WTC11 (cell line): ENCODE results near the gene TMEM31. TPM values are rescaled to one million over a fixed set of nuclear protein-coding genes. Genes with fewer than 3 reads are reported as not detected.

Experiments
- ATAC-seq: fragments of 200-7000 bp; cut with Tn5 transposase; 2 replicates; pipeline ENCODE4 v1.10.0; 2021; ENCODE audit warnings: mild to moderate bottlenecking, moderate library complexity
- CTCF ChIA-PET: fragments of 300-600 bp; sonication (Branson Sonifier 250); formaldehyde crosslinking; loops from one replicate; lab custom pipeline; 2021; ENCODE audit warnings: antibody characterized with exemption; lab: Charles Lee
- POLR2A ChIA-PET: fragments of 350-600 bp; sonication (Branson Sonifier 250); formaldehyde crosslinking; loops from one replicate; lab custom pipeline; 2021; ENCODE audit warnings: antibody characterized with exemption; lab: Charles Lee
- DNase-seq: peaks from one replicate; pipeline ENCODE4 v3.0.0; 2021; ENCODE audit warnings: low spot score
- H3K27ac Mint-ChIP-seq: 2 replicates; pipeline ENCODE4 v1.8.0; 2021; ENCODE audit warnings: mixed read lengths
- H3K27me3 Mint-ChIP-seq: 2 replicates; pipeline ENCODE4 v1.8.0; 2021; ENCODE audit warnings: low read depth, mild to moderate bottlenecking, moderate library complexity, mixed read lengths
- H3K36me3 Mint-ChIP-seq: 2 replicates; pipeline ENCODE4 v1.8.0; 2021; ENCODE audit warnings: mixed read lengths
- H3K4me1 Mint-ChIP-seq: 2 replicates; pipeline ENCODE4 v1.8.0; 2022; ENCODE audit warnings: mixed read lengths
- H3K4me3 Mint-ChIP-seq: 2 replicates; pipeline ENCODE4 v1.8.0; 2021; ENCODE audit warnings: mild to moderate bottlenecking, moderate library complexity, mixed read lengths
- H3K9me3 Mint-ChIP-seq: 2 replicates; pipeline ENCODE4 v1.8.0; 2021; ENCODE audit warnings: mixed read lengths
- ETV6 ChIP-seq: sonication (generic); formaldehyde crosslinking; IDR thresholded peaks from 2 replicates; pipeline ENCODE4 v1.8.1; 2022; ENCODE audit warnings: mild to moderate bottlenecking, missing genetic modification reagents
- FOXJ3 ChIP-seq: sonication (generic); formaldehyde crosslinking; IDR thresholded peaks from 2 replicates; pipeline ENCODE4 v1.9.0; 2021; ENCODE audit warnings: missing genetic modification reagents, mild to moderate bottlenecking, borderline replicate concordance
- FOXK1 ChIP-seq: sonication (generic); formaldehyde crosslinking; IDR thresholded peaks from 2 replicates; pipeline ENCODE4 v1.8.0; 2022; ENCODE audit warnings: mild to moderate bottlenecking, moderate library complexity, missing genetic modification reagents
- GABPB1 ChIP-seq: sonication (generic); formaldehyde crosslinking; IDR thresholded peaks from 2 replicates; pipeline ENCODE4 v1.8.1; 2023; ENCODE audit warnings: mild to moderate bottlenecking, missing genetic modification reagents
- HMGA2 ChIP-seq: fragments of 250-450 bp; sonication (Bioruptor Pico); IDR thresholded peaks from 2 replicates; pipeline ENCODE4 v1.4.0; 2021; ENCODE audit warnings: mild to moderate bottlenecking, moderate library complexity
- NFATC4 ChIP-seq: fragments of 250-450 bp; sonication (Bioruptor Pico); IDR thresholded peaks from 2 replicates; pipeline ENCODE4 v1.9.0; 2021; ENCODE audit warnings: mild to moderate bottlenecking
- NFE2L1 ChIP-seq: sonication (generic); formaldehyde crosslinking; IDR thresholded peaks from 2 replicates; pipeline ENCODE4 v1.8.1; 2023; ENCODE audit warnings: missing genetic modification reagents
- NR3C1 ChIP-seq: sonication (generic); formaldehyde crosslinking; conservative IDR thresholded peaks from 2 replicates; pipeline ENCODE4 v1.8.1; 2023; ENCODE audit warnings: low read depth, mild to moderate bottlenecking, missing genetic modification reagents
- PRRX2 ChIP-seq: fragments of 250-450 bp; sonication (Bioruptor Pico); IDR thresholded peaks from 2 replicates; pipeline ENCODE4 v1.8.0; 2021; ENCODE audit warnings: mild to moderate bottlenecking
- RORB ChIP-seq: fragments of 250-450 bp; sonication (Bioruptor Pico); IDR thresholded peaks from 2 replicates; pipeline ENCODE4 v1.9.0; 2021; ENCODE audit warnings: mild to moderate bottlenecking
- SOX15 ChIP-seq: fragments of 250-450 bp; sonication (Bioruptor Pico); IDR thresholded peaks from 2 replicates; pipeline ENCODE4 v1.9.0; 2021; ENCODE audit warnings: mild to moderate bottlenecking
- ZBTB21 ChIP-seq: sonication (generic); formaldehyde crosslinking; IDR thresholded peaks from 2 replicates; pipeline ENCODE4 v1.8.1; 2023; ENCODE audit warnings: mild to moderate bottlenecking, missing genetic modification reagents, borderline replicate concordance
- ZNF138 ChIP-seq: sonication (generic); formaldehyde crosslinking; conservative IDR thresholded peaks from 2 replicates; pipeline ENCODE4 v1.8.1; 2022; ENCODE audit warnings: mild to moderate bottlenecking, moderate library complexity, missing genetic modification reagents
- ZNF396 ChIP-seq: fragments of 250-450 bp; sonication (Bioruptor Pico); IDR thresholded peaks from 2 replicates; pipeline ENCODE4 v1.8.0; 2021; ENCODE audit warnings: mild to moderate bottlenecking, moderate library complexity, borderline replicate concordance
- total RNA-seq: library from RNA; stranded (reverse); gene quantifications from 3 replicates; pipeline ENCODE4 v1.2.3, GENCODE V29; 2021
- TF ChIP-seq, protein P1 (sequence below): sonication (generic); formaldehyde crosslinking; IDR thresholded peaks from 2 replicates; pipeline ENCODE4 v1.8.0; 2023; ENCODE audit warnings: missing genetic modification reagents, mild to moderate bottlenecking, borderline replicate concordance
- TF ChIP-seq, protein P2 (sequence below): sonication (generic); formaldehyde crosslinking; IDR thresholded peaks from 2 replicates; pipeline ENCODE4 v1.8.0; 2022; ENCODE audit warnings: mild to moderate bottlenecking, missing genetic modification reagents
- TF ChIP-seq, protein P3 (sequence below): sonication (generic); formaldehyde crosslinking; IDR thresholded peaks from 2 replicates; pipeline ENCODE4 v1.8.0; 2022; ENCODE audit warnings: mild to moderate bottlenecking, missing genetic modification reagents
- TF ChIP-seq, protein P4 (sequence below): sonication (generic); formaldehyde crosslinking; IDR thresholded peaks from 2 replicates; pipeline ENCODE4 v1.8.1; 2023; ENCODE audit warnings: mild to moderate bottlenecking, moderate library complexity, missing genetic modification reagents
- TF ChIP-seq, protein P5 (sequence below): sonication (generic); formaldehyde crosslinking; IDR thresholded peaks from 2 replicates; pipeline ENCODE4 v1.8.1; 2022; ENCODE audit warnings: low read depth, mild to moderate bottlenecking, moderate library complexity, missing genetic modification reagents, borderline replicate concordance
- TF ChIP-seq, protein P6 (sequence below): sonication (generic); formaldehyde crosslinking; IDR thresholded peaks from 2 replicates; pipeline ENCODE4 v1.8.1; 2023; ENCODE audit warnings: mild to moderate bottlenecking, missing genetic modification reagents
- TF ChIP-seq, protein P7 (sequence below): sonication (generic); formaldehyde crosslinking; IDR thresholded peaks from 2 replicates; pipeline ENCODE4 v1.8.0; 2022; ENCODE audit warnings: mild to moderate bottlenecking, missing genetic modification reagents

Gene TMEM31
- total RNA-seq, 1 experiment from 2014 or later = 0.24 TPM

DNA sequence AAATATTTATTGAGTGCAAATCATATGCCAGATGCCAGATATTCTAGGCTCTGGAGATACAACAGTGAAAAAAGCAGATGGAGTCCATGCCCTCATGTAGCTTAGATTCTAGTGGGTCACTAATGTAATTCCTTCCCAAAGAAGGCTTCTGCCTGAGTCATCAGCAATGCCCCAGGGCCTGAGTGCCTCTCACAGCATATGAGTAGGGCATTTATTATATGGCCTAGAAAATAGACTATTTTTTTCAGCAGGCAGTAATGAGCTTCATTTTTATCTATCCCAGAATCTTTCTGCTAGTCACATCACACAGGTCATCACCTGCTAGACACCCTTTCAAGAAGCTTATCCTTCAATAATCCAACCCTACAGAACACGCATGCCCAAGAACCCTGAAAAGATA, 22.3 kb downstream of the TMEM31 start (continued):
- TF ChIP-seq, protein P1, sequence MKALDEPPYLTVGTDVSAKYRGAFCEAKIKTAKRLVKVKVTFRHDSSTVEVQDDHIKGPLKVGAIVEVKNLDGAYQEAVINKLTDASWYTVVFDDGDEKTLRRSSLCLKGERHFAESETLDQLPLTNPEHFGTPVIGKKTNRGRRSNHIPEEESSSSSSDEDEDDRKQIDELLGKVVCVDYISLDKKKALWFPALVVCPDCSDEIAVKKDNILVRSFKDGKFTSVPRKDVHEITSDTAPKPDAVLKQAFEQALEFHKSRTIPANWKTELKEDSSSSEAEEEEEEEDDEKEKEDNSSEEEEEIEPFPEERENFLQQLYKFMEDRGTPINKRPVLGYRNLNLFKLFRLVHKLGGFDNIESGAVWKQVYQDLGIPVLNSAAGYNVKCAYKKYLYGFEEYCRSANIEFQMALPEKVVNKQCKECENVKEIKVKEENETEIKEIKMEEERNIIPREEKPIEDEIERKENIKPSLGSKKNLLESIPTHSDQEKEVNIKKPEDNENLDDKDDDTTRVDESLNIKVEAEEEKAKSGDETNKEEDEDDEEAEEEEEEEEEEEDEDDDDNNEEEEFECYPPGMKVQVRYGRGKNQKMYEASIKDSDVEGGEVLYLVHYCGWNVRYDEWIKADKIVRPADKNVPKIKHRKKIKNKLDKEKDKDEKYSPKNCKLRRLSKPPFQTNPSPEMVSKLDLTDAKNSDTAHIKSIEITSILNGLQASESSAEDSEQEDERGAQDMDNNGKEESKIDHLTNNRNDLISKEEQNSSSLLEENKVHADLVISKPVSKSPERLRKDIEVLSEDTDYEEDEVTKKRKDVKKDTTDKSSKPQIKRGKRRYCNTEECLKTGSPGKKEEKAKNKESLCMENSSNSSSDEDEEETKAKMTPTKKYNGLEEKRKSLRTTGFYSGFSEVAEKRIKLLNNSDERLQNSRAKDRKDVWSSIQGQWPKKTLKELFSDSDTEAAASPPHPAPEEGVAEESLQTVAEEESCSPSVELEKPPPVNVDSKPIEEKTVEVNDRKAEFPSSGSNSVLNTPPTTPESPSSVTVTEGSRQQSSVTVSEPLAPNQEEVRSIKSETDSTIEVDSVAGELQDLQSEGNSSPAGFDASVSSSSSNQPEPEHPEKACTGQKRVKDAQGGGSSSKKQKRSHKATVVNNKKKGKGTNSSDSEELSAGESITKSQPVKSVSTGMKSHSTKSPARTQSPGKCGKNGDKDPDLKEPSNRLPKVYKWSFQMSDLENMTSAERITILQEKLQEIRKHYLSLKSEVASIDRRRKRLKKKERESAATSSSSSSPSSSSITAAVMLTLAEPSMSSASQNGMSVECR = no peak
- TF ChIP-seq FOXJ3 (CRISPR knock-in tag) (no peak), FOXK1 (CRISPR knock-in tag) (no peak)
- TF ChIP-seq, protein P2, sequence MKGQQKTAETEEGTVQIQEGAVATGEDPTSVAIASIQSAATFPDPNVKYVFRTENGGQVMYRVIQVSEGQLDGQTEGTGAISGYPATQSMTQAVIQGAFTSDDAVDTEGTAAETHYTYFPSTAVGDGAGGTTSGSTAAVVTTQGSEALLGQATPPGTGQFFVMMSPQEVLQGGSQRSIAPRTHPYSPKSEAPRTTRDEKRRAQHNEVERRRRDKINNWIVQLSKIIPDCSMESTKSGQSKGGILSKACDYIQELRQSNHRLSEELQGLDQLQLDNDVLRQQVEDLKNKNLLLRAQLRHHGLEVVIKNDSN (CRISPR knock-in tag) = no peak
- TF ChIP-seq, all 79 proteins: peak for 0

DNA sequence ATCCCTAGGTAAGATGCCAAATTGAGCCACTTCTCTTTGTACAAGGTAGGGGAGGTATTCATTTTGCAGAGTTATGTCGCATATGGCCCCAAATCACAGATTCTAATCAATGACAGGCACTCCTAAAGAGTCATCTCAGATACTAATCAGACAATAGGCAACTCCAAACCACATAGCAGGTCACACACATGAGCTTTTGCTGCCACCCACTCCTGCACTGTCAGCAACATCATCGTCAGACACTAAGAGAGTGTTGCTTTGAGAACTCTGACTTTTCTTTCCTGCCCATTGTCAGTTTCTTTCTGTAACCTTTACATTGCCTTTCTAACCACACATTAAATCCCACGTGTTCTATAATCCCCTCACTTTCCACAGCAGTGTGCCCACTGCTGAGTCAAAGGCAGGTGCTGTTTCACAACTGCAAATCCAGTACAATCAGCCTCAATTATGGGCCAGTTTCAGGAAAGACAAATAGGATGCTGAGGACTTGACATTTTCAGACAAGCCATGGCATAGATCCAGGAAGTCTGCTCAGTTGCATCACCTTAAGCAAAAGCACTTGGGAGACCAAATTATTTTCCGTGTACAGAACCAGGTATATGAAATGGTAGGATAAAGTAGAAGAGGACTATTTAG, 23.5 kb downstream of the TMEM31 start:
- TF ChIP-seq HMGA2 (CRISPR knock-in tag) (no peak), NFE2L1 (CRISPR knock-in tag) (no peak), NR3C1 (CRISPR knock-in tag) (no peak), ZNF138 (no peak), PRRX2 (no peak), SOX15 (CRISPR knock-in tag) (no peak), ETV6 (CRISPR knock-in tag) (no peak), NFATC4 (no peak), ZBTB21 (no peak), RORB (no peak), ZNF396 (CRISPR knock-in tag) (no peak), GABPB1 (CRISPR knock-in tag) (no peak)
- TF ChIP-seq, protein P3, sequence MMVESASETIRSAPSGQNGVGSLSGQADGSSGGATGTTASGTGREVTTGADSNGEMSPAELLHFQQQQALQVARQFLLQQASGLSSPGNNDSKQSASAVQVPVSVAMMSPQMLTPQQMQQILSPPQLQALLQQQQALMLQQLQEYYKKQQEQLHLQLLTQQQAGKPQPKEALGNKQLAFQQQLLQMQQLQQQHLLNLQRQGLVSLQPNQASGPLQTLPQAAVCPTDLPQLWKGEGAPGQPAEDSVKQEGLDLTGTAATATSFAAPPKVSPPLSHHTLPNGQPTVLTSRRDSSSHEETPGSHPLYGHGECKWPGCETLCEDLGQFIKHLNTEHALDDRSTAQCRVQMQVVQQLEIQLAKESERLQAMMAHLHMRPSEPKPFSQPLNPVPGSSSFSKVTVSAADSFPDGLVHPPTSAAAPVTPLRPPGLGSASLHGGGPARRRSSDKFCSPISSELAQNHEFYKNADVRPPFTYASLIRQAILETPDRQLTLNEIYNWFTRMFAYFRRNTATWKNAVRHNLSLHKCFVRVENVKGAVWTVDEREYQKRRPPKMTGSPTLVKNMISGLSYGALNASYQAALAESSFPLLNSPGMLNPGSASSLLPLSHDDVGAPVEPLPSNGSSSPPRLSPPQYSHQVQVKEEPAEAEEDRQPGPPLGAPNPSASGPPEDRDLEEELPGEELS (CRISPR knock-in tag) = no peak
- TF ChIP-seq, protein P4, sequence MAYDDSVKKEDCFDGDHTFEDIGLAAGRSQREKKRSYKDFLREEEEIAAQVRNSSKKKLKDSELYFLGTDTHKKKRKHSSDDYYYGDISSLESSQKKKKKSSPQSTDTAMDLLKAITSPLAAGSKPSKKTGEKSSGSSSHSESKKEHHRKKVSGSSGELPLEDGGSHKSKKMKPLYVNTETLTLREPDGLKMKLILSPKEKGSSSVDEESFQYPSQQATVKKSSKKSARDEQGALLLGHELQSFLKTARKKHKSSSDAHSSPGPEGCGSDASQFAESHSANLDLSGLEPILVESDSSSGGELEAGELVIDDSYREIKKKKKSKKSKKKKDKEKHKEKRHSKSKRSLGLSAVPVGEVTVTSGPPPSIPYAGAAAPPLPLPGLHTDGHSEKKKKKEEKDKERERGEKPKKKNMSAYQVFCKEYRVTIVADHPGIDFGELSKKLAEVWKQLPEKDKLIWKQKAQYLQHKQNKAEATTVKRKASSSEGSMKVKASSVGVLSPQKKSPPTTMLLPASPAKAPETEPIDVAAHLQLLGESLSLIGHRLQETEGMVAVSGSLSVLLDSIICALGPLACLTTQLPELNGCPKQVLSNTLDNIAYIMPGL (CRISPR knock-in tag) = no peak
- TF ChIP-seq, protein P5, sequence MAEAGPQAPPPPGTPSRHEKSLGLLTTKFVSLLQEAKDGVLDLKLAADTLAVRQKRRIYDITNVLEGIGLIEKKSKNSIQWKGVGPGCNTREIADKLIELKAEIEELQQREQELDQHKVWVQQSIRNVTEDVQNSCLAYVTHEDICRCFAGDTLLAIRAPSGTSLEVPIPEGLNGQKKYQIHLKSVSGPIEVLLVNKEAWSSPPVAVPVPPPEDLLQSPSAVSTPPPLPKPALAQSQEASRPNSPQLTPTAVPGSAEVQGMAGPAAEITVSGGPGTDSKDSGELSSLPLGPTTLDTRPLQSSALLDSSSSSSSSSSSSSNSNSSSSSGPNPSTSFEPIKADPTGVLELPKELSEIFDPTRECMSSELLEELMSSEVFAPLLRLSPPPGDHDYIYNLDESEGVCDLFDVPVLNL (CRISPR knock-in tag) = no peak
- TF ChIP-seq, protein P6, sequence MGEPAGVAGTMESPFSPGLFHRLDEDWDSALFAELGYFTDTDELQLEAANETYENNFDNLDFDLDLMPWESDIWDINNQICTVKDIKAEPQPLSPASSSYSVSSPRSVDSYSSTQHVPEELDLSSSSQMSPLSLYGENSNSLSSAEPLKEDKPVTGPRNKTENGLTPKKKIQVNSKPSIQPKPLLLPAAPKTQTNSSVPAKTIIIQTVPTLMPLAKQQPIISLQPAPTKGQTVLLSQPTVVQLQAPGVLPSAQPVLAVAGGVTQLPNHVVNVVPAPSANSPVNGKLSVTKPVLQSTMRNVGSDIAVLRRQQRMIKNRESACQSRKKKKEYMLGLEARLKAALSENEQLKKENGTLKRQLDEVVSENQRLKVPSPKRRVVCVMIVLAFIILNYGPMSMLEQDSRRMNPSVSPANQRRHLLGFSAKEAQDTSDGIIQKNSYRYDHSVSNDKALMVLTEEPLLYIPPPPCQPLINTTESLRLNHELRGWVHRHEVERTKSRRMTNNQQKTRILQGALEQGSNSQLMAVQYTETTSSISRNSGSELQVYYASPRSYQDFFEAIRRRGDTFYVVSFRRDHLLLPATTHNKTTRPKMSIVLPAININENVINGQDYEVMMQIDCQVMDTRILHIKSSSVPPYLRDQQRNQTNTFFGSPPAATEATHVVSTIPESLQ (CRISPR knock-in tag) = no peak
- TF ChIP-seq, protein P7, sequence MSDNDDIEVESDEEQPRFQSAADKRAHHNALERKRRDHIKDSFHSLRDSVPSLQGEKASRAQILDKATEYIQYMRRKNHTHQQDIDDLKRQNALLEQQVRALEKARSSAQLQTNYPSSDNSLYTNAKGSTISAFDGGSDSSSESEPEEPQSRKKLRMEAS (CRISPR knock-in tag) = no peak
- TF ChIP-seq, protein P2 (CRISPR knock-in tag) = no peak
- Mint-ChIP-seq H3K4me1 (peaks cover 43% of the 10 kb centered on the region), H3K36me3 (no peaks in the 10 kb centered on the region), H3K4me3 (no peak overlapping the region), H3K27me3 (peaks cover 12% of the 10 kb centered on the region), H3K27ac (no peak overlapping the region), H3K9me3 (no peaks in the 10 kb centered on the region)
- POLR2A ChIA-PET = no interaction called here
- DNase-seq (no peak), ATAC-seq (no peak)
- CTCF ChIA-PET = no interaction called here
